MCF 10A (cell line): ENCODE data around the gene LCP1. TPM values are rescaled to one million over a fixed set of nuclear protein-coding genes. Genes with fewer than 3 reads are reported as not detected.

Source experiments
- BruUV-seq: library from RNA; stranded (reverse); fragments of 400-500 nt; replicated peaks from 2 replicates; lab custom pipeline; 2021; lab: Mats Ljungman, UMichigan
- CTCF ChIA-PET: fragments of 300-600 bp; sonication (Branson Sonifier 250); formaldehyde crosslinking; extraction: SDS; loops from one replicate; lab custom pipeline; 2021; ENCODE audit warnings: antibody characterized with exemption, inconsistent platforms; lab: Yijun Ruan, JAX
- POLR2A ChIA-PET: fragments of 300-600, 350-650 bp; sonication (Branson Sonifier 250); formaldehyde crosslinking; extraction: SDS; loops from one replicate; lab custom pipeline; 2020; ENCODE audit warnings: antibody characterized with exemption, inconsistent platforms; lab: Yijun Ruan, JAX
- DNase-seq: peaks from one replicate; pipeline ENCODE4 v3.0.0-alpha.2; 2018; ENCODE audit not compliant: unreplicated experiment
- H3K27ac Mint-ChIP-seq: one replicate; pipeline ENCODE4 v1.8.0; 2022; ENCODE audit warnings: mild to moderate bottlenecking, low read depth, mixed read lengths; ENCODE audit not compliant: unreplicated experiment
- H3K27me3 Mint-ChIP-seq: one replicate; pipeline ENCODE4 v1.8.0; 2022; ENCODE audit warnings: mixed read lengths; ENCODE audit not compliant: insufficient read depth, unreplicated experiment
- H3K36me3 Mint-ChIP-seq: one replicate; pipeline ENCODE4 v1.8.0; 2022; ENCODE audit warnings: mild to moderate bottlenecking, moderate library complexity, mixed read lengths; ENCODE audit not compliant: insufficient read depth, unreplicated experiment
- H3K4me1 Mint-ChIP-seq: one replicate; pipeline ENCODE4 v1.8.0; 2022; ENCODE audit warnings: mixed read lengths; ENCODE audit not compliant: insufficient read depth, unreplicated experiment
- H3K4me3 Mint-ChIP-seq: one replicate; pipeline ENCODE4 v1.8.0; 2022; ENCODE audit warnings: mild to moderate bottlenecking, moderate library complexity, mixed read lengths; ENCODE audit not compliant: unreplicated experiment
- H3K9me3 Mint-ChIP-seq: one replicate; pipeline ENCODE4 v1.8.0; 2022; ENCODE audit warnings: mixed read lengths; ENCODE audit not compliant: unreplicated experiment
- CTCF ChIP-seq: fragments of 200-600 bp; IDR thresholded peaks from one replicate; pipeline ENCODE4 v1.8.0; 2022; ENCODE audit warnings: antibody characterized with exemption, mild to moderate bottlenecking; ENCODE audit not compliant: unreplicated experiment
- intact Hi-C: fragments of 100-400 bp; cut with micrococcal nuclease; formaldehyde crosslinking; loops from 2 replicates; pipeline ENCODE4 v1.14.1; 2022
- total RNA-seq: library from RNA; stranded (reverse); gene quantifications from 2 replicates; pipeline ENCODE4 v1.2.3, GENCODE V29; 2022

The LCP1 gene
- total RNA-seq, 1 experiment from 2014 or later, result 0.89 TPM

- no peak overlapping the region for H3K27ac Mint-ChIP-seq
- POLR2A ChIA-PET, result no interaction called here
- no peaks in the 10 kb centered on the region for H3K27me3 Mint-ChIP-seq
- H3K9me3 Mint-ChIP-seq, result no peaks in the 10 kb centered on the region
- no peak for DNase-seq
- BruUV-seq, result no TSS peak
- H3K36me3 Mint-ChIP-seq, result no peaks in the 10 kb centered on the region
- no peak overlapping the region for H3K4me3 Mint-ChIP-seq
- intact Hi-C loops, result no loop called here
- CTCF ChIA-PET, result no interaction called here
- TF ChIP-seq CTCF, result no peak
- H3K4me1 Mint-ChIP-seq, result no peaks in the 10 kb centered on the region
These were observed 16.8 kb upstream of the LCP1 start for GRCh38 chr13:46198696-46199193.

- no peak for TF ChIP-seq CTCF
- Mint-ChIP-seq H3K36me3 (no peaks in the 10 kb centered on the region), H3K4me1 (no peaks in the 10 kb centered on the region), H3K4me3 (no peak overlapping the region), H3K9me3 (no peaks in the 10 kb centered on the region), H3K27me3 (no peaks in the 10 kb centered on the region), H3K27ac (no peak overlapping the region)
- intact Hi-C loops, result no loop called here
- BruUV-seq, result no TSS peak
- ChIA-PET CTCF (no interaction called here), POLR2A (no interaction called here)
- peak; percentile 57 for DNase-seq
These were observed 15.5 kb upstream of the LCP1 start for GRCh38 chr13:46197299-46198048.

- CTCF ChIA-PET, result interaction anchor here (0.6 kb wide), 2 partner anchors 27 to 387 kb away, joined by 3 read pairs; no protein-coding TSS in a partner anchor
- H3K36me3 Mint-ChIP-seq, result no peaks in the 10 kb centered on the region
- no peak overlapping the region for H3K27ac Mint-ChIP-seq
- POLR2A ChIA-PET, result no interaction called here
- H3K4me1 Mint-ChIP-seq, result no peaks in the 10 kb centered on the region
- no peaks in the 10 kb centered on the region for H3K9me3 Mint-ChIP-seq
- no peak for TF ChIP-seq CTCF
- no peaks in the 10 kb centered on the region for H3K27me3 Mint-ChIP-seq
- BruUV-seq, result no TSS peak
- DNase-seq, result no peak
- intact Hi-C loops, result no loop called here
- H3K4me3 Mint-ChIP-seq, result no peak overlapping the region
These were observed 13.0 kb upstream of the LCP1 start for GRCh38 chr13:46195016-46195415.

- Mint-ChIP-seq H3K27me3 (peaks cover 13% of the 10 kb centered on the region), H3K4me3 (no peak overlapping the region), H3K4me1 (no peaks in the 10 kb centered on the region), H3K36me3 (no peaks in the 10 kb centered on the region), H3K27ac (no peak overlapping the region), H3K9me3 (no peaks in the 10 kb centered on the region)
- ChIA-PET CTCF (interaction anchor here (0.7 kb wide), 1 partner anchor 32 kb away, joined by 3 read pairs; no protein-coding TSS in a partner anchor), POLR2A (no interaction called here)
- intact Hi-C loops, result no loop called here
- DNase-seq, result no peak
- TF ChIP-seq CTCF, result no peak
- BruUV-seq, result no TSS peak
These were observed 10.4 kb upstream of the LCP1 start for GRCh38 chr13:46192412-46192811.
